ENCODE results near the gene TANK.
"Not testable (repeated sequence)": the region's sequence is repeated elsewhere in the genome, so short reads cannot be mapped to it uniquely, and the experiment has no call there.

Gene TANK

DNA sequence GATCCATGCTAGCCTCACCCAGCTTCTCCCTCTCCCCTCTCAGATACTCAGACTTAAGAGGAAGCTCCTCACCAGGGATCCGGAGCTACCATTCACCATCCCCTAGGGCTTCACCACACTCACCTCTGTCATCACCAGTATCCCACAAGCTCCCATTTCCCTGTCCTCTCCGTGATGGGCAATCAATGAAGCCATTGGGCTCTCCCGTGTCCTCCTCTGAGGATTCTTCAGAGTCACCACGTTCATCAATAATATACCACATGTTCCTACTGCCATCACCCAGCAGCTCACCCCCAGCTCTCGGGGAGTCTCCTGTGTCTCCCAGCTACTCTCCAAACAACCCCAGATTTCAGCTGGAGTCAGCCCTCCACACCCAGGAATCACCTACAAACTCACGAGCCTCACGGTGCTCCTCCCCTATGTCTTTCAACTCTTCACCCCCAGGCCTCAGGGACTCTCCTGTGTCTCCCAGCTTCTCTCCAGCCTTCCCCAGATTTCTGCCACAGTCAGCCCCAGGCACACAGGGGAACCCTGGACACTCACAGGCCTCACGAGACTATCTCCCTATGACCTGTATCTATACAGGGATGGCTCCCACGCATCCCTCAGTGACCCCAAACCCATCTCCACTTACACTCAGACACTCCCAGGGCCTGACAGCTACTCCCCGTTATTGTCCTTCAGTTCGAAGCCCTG lies 121.5 kb downstream of the TANK start:
- H3K4me1 Mint-ChIP-seq (ENCODE audit: low read depth); H3K9me3 Mint-ChIP-seq (ENCODE audit: low read depth); H3K4me3 Mint-ChIP-seq; H3K36me3 Mint-ChIP-seq; H3K27me3 Mint-ChIP-seq; H3K27ac Mint-ChIP-seq: not testable (repeated sequence)

DNA sequence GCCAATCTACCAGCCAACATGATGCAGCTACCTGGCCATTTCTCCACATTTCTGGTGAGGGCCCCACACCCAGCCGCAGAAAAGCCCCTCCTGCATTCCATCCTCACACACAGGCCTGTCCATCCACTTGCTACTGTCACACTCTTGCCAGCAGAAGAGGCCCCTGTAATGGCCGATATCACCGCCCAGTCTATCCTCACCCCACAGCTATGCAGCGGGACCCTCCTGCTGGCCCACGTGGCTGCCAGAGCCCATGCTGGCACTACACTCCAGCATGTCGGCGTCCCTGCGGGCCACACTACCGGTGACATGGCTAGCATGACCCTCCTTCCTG lies 122.0 kb downstream of the TANK start:
- H3K4me1 Mint-ChIP-seq (ENCODE audit: low read depth); H3K4me3 Mint-ChIP-seq; H3K36me3 Mint-ChIP-seq; H3K9me3 Mint-ChIP-seq (ENCODE audit: low read depth); H3K27ac Mint-ChIP-seq; H3K27me3 Mint-ChIP-seq: not testable (repeated sequence)

DNA sequence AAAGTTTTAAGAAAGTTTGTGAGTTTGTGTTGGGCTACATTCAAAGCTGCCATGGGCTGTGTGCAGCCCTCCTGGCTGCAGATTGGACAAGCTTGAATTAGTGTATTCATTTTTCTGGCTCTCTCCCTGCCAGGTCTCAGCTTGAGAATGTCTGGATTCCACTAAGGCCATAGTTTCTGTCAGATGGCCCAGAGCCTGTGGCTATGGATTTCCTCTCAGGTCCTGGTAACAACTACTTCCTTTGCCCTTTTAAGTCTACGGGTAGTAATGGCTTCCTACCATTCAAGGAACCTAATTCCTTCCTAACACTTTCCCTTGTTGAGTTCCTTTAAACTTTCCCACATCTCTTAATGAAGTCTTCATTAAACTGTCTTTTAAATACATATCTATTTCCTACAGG lies 123.7 kb downstream of the TANK start:
- Mint-ChIP-seq H3K36me3 (no peaks in the 10 kb centered on the region), H3K27me3 (peaks cover 12% of the 10 kb centered on the region), H3K4me1 (ENCODE audit: low read depth) (no peaks in the 10 kb centered on the region), H3K9me3 (ENCODE audit: low read depth) (no peaks in the 10 kb centered on the region), H3K4me3 (no peak overlapping the region), H3K27ac (no peak overlapping the region)

Data from activated naive CD8-positive, alpha-beta T cell (primary cell).